Fibroblast of mammary gland (primary cell): ENCODE data around the gene STK39.

Source experiments
- DNase-seq: peaks from one replicate; pipeline ENCODE4 v3.0.0-alpha.2; 2010; ENCODE audit warnings: low read depth
- H3K4me3 ChIP-seq: 2 replicates; pipeline ENCODE4 v1.5.1; 2011; ENCODE audit warnings: low read depth, mild to moderate bottlenecking, low read length, moderate library complexity; ENCODE audit not compliant: control insufficient read depth
- TF ChIP-seq, protein P1 (sequence below): conservative IDR thresholded peaks from 2 replicates; pipeline ENCODE4 v1.5.1; 2011; ENCODE audit warnings: low read depth, low read length, inconsistent platforms; ENCODE audit not compliant: control insufficient read depth, insufficient read depth

Gene STK39

DNA sequence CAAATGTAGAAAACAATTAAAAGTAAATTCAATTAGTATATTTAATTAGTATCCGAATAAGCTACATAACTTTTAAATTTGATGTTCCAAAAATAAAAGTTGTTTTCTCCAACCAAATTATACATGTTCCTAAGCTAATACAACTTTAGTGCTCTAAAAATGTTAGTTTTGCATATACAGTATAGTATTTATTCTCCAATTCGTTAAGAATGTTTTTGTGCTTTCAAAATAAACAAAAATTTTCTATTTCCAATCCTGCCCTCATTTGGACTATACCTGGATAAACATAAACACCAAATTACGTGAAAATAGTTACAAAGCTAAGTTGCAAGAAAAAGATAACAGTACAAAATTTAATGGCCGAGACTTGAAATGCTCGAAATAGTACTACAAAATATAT lies 71.9 kb downstream of the STK39 start:
- H3K4me3 ChIP-seq: no peak overlapping the region
- DNase-seq: no peak
- TF ChIP-seq, protein P1, sequence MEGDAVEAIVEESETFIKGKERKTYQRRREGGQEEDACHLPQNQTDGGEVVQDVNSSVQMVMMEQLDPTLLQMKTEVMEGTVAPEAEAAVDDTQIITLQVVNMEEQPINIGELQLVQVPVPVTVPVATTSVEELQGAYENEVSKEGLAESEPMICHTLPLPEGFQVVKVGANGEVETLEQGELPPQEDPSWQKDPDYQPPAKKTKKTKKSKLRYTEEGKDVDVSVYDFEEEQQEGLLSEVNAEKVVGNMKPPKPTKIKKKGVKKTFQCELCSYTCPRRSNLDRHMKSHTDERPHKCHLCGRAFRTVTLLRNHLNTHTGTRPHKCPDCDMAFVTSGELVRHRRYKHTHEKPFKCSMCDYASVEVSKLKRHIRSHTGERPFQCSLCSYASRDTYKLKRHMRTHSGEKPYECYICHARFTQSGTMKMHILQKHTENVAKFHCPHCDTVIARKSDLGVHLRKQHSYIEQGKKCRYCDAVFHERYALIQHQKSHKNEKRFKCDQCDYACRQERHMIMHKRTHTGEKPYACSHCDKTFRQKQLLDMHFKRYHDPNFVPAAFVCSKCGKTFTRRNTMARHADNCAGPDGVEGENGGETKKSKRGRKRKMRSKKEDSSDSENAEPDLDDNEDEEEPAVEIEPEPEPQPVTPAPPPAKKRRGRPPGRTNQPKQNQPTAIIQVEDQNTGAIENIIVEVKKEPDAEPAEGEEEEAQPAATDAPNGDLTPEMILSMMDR: no peak

DNA sequence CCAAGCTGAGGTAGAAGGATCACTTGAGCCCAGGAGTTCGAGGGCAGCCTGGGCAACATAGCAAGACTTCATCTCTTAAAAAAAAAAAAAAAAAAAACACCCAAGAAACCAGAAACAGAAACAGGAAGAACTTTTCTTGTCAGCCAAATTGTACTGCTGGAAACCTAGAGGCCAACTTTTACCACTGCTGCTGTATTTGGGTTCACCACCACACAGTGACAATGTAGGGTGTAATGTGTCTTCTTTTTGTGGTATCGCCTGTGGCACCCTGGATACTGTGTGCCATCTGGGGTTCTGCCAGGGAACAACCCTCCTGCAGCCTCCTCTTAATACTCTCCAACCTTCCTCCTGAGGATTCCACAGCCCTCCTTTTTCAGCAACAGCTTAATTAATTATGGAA lies 72.6 kb downstream of the STK39 start:
- TF ChIP-seq, protein P1: no peak
- no peak overlapping the region for H3K4me3 ChIP-seq
- no peak for DNase-seq

DNA sequence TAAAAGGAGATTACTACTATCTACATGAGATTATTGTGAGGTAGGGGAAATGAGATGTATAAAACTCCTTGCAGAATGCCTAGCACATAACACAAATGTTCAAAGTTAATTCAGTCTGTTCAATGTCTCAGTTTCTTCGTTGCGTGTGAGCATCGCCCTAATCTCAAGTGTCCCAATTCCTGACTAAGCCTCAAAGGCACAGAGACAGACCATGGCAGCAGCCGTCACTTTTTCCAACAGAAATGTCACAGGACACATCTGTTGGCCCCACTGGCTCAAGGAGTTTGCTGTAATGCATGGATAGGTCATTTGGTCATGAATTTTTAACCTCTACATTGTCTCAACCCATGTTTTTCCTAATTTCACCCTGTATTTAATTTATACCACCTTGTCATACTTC lies 75.3 kb downstream of the STK39 start:
- no peak overlapping the region for H3K4me3 ChIP-seq
- no peak for DNase-seq
- TF ChIP-seq, protein P1: no peak

DNA sequence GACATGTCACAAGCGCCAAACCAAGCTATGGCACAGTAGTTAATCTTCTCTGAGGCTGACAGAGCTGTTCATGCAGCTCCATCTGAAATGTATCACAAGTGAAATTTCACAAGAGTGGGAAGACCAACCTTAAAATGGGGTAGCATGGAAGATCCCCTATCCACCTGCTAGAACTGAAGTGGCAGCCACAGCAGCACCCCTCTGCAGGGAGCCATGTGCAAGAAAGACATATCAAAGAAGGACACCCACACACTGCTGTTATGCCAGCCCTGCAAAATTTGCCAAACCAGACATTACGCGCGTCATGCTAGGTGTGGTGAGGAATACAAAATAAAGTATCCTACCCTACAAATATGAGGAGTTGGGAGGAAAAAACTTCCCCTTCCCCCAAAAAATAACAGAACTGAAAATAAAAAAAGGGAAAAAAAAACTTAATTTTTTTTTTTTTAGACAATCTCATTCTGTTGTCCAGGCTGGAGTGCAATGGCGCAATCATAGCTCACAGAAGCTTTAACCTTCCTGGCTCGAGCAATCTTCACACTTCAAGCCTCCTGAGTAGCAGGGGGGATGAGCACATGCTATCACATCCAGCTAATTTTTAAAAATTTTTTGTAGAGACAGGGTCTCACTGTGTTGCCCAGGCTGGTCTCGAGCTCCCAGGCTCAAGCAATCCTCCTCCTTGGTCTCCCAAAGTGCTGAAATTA lies 76.2 kb downstream of the STK39 start:
- DNase-seq: no peak
- TF ChIP-seq, protein P1: no peak
- no peak overlapping the region for H3K4me3 ChIP-seq

DNA sequence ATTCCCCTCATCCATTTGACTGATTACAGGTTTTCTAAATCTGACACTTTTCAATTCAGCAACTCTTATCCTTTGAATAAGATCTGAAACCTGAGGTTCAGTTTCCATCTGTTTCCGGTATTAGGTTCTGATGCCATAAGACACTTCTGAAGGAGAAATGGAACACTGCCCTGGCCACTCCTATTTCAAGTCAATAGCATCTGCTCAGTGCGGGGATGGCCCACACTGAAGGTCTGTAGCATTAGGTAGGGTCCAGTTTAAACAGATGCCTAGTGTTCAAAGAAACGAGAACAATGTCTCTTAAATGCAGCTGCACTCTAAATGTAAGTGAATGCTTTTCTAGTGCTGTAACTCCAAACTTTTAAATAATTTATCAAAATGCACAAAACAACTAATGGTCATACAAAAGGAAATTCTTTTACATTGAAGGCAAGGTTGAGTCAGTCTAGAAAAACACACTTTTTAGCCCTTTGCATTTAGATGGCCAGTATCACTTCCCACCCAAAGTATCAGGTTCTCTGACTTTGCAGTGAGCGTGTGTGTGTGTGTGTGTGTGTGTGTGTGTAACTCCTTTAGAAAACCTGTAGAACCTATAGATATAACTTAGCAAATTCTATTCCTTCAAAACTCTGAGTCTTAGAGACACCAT lies 78.2 kb downstream of the STK39 start:
- no peak overlapping the region for H3K4me3 ChIP-seq
- DNase-seq: peak; percentile 18
- TF ChIP-seq, protein P1: no peak

DNA sequence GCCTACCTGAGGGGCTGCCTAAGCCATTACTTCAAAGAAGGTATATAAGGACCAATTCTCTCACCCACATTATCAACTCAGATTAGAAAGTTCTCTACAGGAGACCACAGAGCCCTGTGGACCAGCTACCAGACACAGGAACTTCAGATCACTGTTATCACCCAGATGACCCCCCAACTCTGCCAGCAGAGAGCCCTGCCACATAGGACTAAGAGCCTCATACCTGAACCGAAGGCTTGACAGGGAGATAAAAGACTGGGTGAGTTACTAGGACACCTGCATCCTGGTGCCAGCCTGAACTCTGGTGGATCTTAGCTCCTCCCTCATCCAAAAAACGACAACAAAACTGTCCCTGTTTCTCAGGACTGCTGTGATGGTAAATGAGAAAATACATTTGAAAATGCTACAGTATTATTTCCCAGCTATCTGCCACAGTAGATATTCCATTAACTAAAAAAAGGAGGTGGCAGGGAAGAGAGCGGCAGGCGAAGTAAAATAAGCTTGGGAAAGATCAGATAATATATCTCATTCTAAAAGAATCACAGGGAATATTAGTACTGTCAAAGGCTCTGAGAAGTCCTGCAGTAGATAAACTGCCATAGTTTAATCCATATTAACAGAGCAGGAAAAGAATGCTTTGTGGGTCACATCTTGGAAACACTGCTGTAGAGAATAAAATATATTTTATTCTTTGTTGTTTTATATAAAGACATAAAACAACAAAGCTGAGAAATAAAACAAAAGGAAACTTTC lies 79.7 kb downstream of the STK39 start:
- TF ChIP-seq, protein P1: no peak
- DNase-seq: no peak

More for the DNA sequence above, 79.7 kb downstream of the STK39 start:
- H3K4me3 ChIP-seq: no peak overlapping the region
